Suppressor macrophage treated with lipopolysaccharide for 4 hours (primary cell): Measurements from ENCODE around the gene CAPN11.
"Not testable (repeated sequence)": the region's sequence is repeated elsewhere in the genome, so short reads cannot be mapped to it uniquely, and the experiment has no call there.

ENCODE experiments used
- DNase-seq: peaks from one replicate; pipeline ENCODE4 v3.0.0-alpha.2; 2020

CAPN11 gene

DNA sequence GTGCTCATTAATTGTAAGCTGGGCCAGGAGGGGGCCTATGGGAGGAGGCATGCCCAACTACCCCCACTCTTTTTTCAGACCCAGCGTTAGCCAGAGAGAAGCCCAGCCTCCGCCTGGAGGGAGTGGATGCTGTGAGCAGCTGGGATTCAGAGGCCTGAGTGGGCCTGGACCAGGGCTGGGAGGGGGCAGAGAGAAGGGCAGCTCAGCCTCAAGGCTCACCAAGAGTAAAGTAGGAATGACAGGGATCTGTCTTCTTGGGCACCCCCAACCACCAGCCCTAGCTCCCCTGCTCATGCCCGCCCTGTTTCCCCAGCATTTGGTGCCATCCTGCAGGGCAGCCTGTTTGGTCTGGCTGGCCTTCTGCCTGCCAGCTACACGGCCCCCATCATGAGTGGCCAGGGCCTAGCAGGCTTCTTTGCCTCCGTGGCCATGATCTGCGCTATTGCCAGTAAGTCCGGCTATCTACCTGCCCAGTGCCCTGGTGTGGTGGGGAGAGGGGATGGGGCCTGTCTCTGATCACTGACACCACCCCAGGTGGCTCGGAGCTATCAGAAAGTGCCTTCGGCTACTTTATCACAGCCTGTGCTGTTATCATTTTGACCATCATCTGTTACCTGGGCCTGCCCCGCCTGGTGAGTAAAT lies 71.5 kb downstream of the CAPN11 start:
- no peak for DNase-seq

DNA sequence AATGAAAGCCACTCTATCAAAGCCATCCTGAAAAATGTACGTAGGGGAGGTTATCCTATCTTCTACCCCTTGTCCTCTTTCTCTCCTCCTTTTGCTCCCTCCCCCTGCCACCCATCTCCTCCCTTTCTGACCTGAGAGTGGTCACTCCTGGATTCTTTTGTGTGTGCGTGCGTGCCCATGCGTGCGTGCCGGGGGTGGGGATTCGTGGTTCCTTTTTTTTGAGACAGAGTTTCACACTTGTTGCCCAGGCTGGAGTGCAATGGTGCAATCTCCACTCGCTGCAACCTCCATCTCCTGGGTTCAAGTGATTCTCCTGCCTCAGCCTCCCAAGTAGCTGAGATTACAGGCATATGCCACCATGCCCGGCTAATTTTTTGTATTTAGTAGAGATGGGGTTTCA lies 72.8 kb downstream of the CAPN11 start:
- not testable (repeated sequence) for DNase-seq

DNA sequence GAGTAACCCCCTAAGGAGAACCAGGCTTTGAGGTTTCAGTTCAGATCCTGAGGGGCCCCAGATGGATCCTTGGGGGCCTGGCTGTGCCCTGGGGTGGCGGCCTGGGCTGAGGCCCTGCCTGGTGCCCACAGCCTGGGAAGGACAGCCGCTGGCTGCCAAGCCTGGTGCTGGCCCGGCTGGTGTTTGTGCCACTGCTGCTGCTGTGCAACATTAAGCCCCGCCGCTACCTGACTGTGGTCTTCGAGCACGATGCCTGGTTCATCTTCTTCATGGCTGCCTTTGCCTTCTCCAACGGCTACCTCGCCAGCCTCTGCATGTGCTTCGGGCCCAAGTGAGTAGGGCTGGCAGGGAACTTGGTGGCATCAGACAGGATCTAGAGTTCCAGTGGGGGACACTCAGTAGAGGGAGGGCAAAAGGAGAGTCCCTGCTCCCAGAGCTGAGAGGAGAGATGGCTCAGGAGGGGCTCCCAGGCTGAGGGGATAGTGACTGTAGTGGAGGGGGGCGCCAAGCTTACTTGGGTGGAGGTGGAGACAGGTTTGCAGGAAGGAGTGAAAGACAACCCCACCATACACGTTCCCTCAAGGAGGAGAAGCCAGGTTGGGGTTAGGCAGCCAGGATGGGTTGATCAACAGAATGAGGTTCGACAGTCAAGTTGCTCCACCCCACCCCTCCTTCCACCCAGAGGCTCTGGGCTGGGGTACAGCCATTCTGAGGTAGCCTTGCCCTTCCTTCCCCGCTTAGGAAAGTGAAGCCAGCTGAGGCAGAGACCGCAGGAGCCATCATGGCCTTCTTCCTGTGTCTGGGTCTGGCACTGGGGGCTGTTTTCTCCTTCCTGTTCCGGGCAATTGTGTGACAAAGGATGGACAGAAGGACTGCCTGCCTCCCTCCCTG lies 74.3 kb downstream of the CAPN11 start:
- DNase-seq: no peak

DNA sequence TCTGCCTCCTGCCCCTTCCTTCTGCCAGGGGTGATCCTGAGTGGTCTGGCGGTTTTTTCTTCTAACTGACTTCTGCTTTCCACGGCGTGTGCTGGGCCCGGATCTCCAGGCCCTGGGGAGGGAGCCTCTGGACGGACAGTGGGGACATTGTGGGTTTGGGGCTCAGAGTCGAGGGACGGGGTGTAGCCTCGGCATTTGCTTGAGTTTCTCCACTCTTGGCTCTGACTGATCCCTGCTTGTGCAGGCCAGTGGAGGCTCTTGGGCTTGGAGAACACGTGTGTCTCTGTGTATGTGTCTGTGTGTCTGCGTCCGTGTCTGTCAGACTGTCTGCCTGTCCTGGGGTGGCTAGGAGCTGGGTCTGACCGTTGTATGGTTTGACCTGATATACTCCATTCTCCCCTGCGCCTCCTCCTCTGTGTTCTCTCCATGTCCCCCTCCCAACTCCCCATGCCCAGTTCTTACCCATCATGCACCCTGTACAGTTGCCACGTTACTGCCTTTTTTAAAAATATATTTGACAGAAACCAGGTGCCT lies 75.0 kb downstream of the CAPN11 start:
- no peak for DNase-seq
